MM.1S (cell line): ENCODE results near the gene OAS3.

Experiments
- CTCF ChIP-seq: fragments of 300-600 bp; sonication (generic); IDR thresholded peaks from 2 replicates; pipeline ENCODE4 v1.5.1; 2016; ENCODE audit warnings: antibody characterized with exemption, low read length, mixed read lengths
- EZH2 ChIP-seq: fragments of 300-600 bp; sonication (generic); optimal IDR thresholded peaks from 2 replicates; pipeline ENCODE3; 2017; ENCODE audit warnings: low read depth, mild to moderate bottlenecking, antibody characterized with exemption, low read length, mixed read lengths

GRCh38 chr12:112944024-112944690 is 5.9 kb downstream of the OAS3 start:
- TF ChIP-seq CTCF (no peak), EZH2 (no peak)
